NCI-H146 (cell line): ENCODE data around the gene RNF138.
"Not testable (repeated sequence)": the region's sequence is repeated elsewhere in the genome, so short reads cannot be mapped to it uniquely, and the experiment has no call there.

Experiments used
- DNase-seq: peaks from one replicate; lab custom pipeline; 2025; lab: John Stamatoyannopoulos, UW

Gene RNF138

DNA sequence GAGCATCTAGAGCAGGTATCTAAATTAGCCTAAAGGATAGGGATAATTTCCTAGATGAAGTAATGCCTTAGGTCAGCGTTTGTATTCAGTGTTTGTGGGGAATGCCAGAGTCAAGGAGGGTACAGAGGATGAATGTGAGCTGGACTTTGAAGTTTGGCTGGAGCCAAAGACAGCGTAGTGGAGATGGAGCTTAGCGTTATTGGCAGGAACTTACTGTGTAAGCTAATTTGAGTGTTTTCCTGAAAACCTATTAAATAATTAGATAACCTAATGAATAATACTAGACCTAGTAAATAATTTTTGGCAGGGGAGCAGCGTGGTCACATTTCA is 4.2 kb downstream of the RNF138 start:
- no peak for DNase-seq

DNA sequence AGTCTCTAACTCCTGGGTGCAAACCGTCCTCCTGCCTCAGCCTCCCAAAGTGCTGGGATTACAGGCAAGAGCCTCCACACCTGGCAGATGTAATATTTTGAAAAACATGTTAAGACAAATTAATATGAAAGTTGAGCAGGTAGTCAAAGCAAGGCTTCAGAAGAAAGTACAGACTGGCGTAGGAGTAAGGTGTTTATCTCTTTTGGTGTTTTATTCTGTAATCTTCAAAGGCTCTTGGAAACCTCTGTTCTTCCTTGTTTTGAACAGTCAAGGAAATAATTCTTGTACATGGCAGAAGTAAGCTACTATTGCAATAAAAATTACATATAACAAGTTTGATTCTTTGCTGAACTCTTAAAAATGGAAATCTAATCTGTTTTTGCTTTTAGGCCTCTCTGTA is 5.3 kb downstream of the RNF138 start:
- DNase-seq: no peak

DNA sequence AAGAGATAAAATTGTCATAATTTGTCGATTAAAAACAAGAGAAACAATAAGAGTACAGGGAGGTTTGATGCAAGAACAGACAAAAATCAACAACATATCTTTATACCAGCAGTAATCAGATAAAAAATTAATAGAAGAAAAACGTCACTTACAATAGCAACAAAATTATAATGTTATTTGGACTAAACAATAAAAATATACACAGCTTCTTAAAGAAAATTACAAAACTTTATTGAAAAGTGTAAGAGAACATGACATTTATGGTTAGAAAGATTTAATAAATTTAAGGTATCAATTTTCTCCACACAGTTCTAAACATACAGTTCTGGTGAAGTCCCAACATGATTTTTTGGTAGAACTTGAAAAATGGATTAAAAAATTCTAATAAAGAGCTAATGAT is 12.8 kb downstream of the RNF138 start:
- no peak for DNase-seq

DNA sequence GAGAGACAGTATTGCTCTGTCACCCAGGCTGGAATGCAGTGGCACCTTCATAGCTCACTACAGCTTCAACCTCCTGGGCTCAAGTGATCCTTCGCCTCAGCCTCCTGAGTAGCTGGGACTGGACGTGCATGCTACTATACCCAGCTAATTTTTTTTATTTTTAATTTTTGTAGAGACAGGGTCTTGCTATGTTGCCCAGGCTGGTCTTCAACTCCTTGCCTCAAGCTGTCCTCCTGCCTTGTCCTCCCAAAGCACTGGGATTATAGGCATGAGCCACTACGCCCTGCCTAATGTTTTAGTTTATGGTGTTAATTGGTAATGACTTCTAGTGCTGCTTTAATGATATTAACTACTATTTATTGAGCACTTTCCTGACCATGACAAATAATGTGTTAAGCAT is 18.3 kb downstream of the RNF138 start:
- no peak for DNase-seq

DNA sequence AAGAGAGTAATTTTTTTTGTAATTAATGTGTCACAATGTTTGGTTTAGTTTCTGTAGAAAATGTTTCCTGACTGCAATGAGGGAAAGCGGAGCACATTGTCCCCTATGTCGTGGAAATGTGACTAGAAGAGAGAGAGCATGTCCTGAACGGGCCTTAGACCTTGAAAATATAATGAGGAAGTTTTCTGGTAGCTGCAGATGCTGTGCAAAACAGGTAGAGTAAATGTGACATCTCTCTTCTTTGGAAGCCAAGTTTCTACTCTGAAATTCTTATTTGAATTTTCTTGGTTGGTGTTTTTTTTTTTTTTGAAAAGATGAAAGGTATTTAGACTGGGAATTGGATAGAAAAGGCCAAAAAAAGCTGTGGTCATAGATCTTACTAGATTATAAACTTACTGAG is 20.0 kb downstream of the RNF138 start:
- DNase-seq: no peak

DNA sequence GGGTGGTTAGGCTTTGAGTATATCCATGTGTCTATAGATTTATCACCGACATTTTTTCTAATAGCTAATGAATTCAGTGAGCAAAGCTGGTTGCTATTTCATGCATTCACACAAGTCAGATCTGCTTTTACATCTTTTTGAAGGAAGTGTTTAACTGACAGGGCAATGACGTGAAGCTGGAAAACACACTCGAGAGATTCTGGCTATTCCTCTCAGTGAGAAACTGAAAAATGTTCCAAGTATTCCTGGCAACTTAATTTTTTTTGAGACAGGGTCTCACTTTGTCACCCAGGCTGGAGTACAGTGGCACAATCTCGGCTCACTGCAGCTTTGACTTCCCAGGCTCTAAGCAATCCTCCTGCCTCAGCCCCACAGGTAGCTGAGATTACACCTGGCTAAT is 21.2 kb downstream of the RNF138 start:
- no peak for DNase-seq

DNA sequence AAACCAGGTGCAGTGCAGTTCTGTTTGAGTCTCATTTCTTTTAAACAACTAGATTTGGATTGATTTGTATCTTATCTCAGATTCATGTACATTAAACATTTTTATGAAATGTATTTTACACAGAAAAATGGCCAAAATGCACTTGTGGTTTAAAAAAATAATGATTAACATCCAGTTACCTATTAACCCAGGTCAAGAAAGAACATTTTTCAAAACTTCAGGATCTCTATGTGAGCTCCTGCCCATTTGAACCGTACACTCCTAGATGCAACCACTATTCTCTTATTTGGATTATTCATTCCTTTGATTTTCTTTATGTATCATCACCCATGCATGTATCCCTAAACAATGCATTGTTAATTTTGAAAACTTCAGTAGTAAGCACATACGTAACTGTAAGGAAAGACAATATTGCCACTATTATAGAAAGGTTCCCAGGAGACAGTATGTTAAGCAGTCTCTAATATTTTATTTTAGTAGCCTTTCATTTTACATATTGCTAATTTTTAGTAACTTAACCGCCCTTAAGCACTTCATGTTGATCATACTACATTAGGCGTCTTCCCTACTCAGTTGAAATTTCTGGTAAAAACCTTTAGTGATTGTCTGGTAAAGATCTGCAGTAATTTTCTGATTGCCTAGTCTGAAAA is 22.7 kb downstream of the RNF138 start:
- DNase-seq: no peak

DNA sequence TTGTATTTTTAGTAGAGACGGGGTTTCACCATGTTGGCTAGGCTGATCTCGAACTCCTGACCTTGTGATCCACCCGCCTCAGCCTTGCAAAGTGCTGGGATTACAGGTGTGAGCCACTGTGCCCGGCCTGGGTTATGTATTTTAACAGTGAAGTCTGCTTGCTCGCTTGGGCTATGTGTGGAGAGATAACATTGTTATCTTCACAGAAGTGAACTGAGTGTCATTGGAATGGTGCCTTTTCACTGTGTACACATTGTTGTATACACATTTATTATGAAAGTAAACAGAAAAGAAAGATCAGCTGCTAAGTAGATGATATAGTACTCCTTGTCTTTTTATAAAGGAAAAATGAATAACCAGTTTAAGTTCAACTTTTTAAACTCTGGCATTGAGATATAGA is 30.4 kb downstream of the RNF138 start:
- DNase-seq: peak; percentile 34

DNA sequence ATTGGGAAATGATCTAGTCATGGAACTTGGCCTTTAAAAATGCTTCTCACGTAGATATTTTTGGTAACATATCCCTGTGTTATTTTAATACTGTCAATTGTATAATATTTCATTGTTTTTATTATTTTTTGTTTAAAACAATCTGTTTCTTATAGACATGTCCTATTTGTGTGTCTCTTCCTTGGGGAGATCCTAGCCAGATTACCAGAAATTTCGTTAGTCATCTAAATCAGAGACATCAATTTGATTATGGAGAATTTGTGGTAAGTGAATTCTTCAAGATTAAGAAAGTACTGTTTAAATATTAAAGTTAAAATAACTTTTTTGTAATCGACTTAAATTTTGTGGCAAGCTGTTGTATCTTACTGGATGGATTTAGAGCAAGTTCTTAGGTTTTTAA is 34.9 kb downstream of the RNF138 start:
- DNase-seq: no peak

DNA sequence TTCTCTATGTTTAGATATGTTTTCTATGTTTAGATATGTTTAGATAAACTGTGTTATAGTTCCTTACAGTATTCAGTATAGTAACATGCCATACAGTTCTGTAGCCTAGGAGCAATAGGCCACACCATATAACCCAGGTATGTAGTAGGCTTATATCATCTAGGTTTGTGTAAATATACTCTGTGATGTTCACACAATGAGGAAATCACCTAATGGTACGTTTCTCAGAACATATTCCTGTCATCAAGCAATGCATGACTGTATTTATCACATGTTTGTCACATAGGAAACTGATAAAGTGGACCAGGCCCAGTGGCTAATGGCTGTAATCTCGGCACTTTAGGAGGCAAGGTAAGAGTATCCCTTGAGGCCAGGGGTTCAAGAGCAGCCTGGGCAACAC is 44.0 kb downstream of the RNF138 start:
- DNase-seq: no peak

DNA sequence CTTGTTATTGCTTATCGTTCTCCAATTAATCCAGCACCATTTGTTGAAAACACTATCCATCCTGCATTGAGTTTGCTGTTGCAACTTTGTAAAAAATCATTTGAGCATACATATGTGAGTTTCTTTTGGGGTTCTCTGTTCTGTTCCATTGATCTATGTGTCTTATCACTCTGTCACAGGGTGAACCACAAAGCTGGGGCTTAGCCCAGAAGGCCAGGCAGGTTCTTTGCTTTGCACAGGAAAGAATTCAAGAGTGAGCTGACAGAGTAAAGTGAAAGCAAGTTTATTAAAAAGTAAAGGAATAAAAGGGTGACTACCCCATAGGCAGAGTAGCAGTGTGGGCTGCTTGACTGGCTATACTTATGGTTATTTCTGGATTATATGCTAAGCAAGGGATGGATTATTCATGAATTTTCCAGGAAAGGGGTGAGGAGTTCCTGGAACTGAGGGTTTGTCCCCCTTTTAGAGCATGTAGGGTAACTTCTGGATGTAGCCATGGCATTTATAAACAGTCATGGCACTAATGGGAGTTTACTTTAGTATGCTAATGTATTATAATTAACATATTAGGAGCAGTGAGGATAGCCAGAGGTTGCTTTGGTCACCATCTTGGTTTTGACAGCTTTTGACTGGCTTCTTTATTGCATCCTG is 46.8 kb downstream of the RNF138 start:
- no peak for DNase-seq

DNA sequence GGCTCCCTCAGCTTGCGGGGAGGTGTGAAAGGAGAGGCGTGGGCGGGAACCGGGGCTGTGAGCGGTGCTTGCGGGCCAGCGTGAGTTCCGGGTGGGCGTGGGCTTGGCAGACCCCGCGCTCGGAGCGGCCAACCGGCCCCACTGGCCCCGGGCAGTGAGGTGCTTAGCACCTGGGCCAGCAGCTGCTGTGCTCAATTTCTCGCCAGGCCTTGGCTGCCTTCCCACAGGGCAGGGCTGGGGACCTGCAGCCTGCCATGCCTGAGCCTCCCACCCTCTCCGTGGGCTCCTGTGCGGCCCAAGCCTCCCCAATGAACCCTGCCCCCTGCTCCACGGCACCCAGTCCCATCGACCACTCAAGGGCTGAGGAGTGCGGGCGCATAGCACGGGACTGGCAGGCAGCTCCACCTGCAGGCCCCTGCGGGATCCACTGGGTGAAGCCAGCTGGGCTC is 48.2 kb downstream of the RNF138 start:
- peak; percentile 38 for DNase-seq

DNA sequence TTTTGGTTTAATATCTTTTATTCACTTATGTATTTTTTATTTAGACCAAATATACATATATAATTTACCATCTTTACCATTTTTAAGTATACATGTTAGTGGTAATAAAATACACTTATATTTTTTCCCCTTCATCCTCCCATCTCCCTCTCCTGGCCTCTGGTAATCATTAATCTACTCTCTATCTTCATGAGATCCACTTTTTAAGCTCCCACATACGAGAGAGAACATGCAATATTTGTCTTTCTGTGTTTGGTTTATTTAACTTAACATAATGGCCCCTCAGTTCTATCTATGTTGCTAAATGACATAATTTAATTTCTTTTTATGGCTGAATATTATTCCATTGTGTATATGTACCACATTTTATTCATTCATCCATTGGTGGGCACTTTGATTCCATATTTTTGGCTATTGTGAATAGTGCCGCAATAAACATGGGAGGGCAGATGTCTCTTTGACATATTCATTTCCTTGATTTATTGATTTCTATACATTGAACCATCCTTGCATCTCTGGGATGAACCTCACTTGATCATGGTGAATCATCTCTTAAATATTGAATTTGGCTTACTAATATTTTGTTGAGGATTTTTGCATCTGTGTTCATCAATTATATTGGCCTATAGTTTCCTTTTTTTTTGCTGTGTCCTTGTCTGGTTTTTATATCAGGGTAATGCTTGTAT is 56.7 kb downstream of the RNF138 start:
- no peak for DNase-seq

DNA sequence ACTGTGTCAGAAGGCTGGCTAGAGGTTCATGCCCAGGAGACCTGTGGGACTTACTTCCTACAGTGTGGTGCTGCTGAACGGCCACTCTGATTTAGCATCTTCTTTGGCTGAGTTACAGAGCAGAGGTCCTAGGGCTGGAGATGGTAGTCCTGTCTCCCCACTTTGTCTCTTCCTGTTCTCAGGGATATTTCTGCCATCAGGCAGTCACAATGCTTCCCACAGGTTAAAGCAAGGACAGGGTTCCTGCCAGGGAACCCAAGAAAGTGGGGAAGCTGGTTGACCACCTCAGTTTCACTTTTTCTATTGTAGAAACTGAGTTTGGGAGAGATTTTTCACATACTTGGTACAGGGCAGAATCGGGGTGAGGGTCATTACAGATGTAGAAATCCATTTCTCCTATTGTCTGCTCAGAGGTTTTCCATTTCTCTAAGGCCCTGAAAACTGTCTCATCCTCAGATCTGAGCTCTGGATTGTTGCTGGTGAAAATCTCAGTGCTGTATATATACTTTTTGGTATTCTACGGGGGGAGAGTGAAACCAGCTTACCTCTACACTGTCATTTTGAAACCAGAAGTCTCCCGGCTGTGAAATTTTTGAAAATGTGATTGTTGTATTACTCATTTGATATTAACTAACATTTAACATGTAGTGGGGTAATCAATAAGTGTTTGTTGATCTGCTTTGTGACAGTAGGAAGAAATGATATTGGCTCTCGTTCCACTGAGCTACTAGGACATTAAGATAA is 61.2 kb downstream of the RNF138 start:
- no peak for DNase-seq

DNA sequence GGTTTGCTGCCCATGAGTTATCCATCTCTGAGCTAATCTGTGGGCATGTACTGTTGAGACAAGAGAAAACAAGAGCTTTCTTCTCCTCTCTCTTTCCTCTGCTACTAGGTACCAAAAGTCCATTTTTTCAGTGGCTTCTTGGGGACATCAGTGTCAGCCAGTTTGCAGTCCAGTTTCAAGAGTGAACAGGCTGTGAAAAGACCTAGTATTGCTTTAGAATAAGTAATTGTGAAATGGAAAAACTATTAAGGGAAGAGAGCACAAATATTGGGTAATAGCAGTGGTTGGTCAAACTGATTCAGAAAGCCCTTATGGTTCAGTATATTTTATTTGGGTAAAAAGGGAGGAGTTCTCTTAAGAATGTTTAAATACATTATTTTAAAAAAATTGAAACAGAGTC is 65.2 kb downstream of the RNF138 start:
- no peak for DNase-seq

DNA sequence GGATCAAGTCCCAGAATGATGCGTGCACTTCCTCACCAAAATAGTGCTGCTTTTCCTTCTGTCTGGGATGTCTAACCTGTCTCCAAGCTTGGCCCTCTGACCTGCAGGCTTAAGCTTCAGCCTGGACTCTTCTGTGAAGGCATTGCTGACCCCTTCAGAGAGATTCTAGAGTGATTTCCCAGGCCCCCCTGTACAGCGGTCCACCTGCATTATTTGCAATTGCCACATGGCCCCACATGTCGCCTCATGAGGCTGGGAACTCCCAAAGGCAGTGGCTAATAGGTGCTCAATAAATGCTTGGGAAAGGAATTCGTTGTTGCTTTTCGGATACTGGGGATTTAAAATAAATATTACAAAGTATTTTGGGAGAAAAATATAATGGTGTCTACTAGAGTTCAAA is 65.9 kb downstream of the RNF138 start:
- no peak for DNase-seq

DNA sequence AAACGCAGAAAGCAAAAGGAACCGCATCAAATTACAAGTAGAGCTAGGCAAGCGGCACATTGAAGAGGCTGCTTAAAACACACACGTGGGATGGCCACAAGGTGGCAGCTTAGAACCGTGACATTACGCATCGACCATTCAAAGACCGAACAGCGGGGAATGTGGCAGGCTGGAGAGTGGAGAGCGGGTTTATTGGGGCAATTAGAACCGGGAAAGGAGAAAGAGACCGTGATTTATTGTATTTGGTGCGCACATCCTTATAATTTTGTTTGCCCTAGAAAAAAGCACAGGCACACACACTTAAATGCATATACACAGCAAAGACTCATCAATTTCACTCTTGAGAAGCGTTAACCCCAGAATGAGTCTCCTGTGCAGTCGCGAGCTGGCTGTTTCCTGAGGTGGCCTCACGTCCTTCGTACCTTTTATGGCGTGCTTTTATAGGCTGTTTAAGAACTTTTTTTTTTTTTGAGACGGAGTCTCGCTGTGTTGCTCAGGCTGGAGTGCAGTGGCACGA is 66.5 kb downstream of the RNF138 start:
- peak; percentile 96 for DNase-seq

DNA sequence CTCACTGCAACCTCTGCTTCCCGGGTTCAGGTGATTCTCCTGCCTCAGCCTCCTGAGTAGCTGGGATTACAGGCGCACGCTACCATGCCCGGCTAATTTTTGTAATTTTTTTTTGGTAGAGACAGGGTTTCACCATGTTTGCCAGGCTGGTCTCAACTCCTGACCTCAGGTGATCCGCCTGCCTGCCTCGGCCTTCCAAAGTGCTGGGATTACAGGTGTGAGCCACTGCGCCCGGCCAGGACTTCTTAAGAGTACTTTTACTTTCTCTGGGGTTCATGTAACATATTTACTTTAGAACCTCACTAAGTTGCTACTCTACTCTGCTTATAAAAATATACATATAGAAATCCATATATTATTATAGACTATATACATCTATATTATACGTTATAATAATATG is 67.0 kb downstream of the RNF138 start:
- not testable (repeated sequence) for DNase-seq

DNA sequence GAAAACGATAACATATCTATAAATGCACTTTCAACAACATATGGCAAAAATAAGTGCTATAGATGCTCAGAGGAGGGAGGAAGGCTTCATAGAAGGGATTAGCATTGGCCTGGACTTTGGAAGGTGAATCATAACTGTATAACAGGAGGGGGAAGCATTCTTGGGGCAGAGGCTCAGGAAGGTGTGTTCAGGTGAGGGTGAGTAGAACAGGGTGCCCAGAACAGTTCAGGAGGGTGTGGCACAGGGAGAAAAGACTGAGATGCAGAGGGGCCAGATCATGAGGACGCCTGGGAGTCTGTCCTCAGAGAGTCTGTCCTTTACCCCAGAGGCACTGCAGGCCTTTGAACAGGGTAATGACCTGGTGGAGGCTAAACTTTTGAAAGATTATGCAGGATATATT is 68.9 kb downstream of the RNF138 start:
- no peak for DNase-seq

DNA sequence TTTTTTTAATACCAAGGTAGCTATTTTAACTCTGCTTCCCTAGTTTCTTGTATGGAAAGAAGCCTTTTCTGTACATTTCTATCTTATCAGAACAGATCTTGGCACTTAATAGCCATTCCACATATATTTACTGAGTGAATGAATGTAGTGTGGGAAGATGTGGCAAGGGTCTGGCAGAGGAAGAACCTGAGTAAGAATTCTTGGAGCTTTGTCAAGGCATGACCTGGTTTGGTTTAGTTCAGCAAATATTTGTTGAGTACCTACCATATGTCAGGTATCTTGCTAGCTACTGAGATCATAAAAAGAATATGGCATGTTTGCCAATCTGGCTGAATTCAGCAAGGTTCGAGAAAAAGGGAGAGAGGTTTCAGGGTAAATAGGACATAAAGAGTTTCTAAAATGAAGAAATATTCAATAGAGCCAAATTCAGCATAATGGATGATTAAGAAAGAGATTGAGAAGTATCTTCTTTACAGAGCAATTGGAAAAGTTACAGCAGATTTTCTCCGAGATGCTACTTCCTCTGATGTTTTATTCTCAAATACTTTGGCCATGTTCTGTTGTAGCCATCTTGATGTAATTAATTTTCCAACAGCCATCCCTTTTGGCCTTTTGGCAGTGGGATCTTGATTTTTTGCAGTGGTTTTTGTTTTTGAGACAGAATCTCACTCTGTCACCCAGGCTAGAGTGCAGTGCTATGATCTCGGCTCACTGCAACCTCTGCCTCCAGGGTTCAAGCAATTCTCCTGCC is 76.5 kb downstream of the RNF138 start:
- DNase-seq: no peak

DNA sequence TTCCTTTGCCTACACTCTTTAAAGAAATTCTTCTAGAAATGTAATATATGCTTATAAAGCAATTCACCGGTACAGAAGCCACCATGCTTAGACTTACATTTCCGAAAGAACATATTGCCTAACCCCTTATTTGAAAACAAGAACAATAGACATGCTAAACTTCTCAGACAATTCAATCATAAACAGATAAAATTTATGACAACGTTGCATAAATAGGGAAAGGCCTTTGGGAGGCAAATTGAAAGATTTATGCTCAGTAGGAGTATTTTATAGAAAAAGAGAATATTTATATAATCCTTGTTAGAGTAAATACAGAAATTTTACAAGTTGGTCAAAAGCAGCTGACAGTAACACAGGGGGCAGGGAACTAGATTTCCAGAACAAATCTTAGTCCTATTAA is 82.0 kb downstream of the RNF138 start:
- DNase-seq: no peak

DNA sequence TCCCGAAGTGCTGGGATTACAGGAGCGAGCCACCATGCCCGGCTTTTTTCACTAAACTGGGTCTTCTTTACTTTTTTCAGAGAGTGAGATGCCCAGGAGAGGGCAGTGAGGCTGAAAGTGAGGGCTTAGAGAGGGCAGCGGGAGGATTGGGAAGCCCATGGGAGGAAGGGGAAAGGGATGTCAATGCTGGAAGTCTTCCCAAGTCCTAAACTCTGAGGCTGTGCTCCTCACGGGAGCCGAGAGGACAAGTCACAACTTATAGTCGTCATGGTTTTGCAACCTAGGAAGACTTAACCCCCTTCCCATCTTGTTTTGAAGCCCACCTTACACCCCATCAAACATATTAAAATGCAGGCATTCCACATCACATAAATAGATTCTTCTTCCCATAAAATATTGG is 83.0 kb downstream of the RNF138 start:
- no peak for DNase-seq
